Measurements from ENCODE around the gene SERBP1. TPM values are rescaled to one million over a fixed set of nuclear protein-coding genes. Genes with fewer than 3 reads are reported as not detected.

Gene SERBP1
- total and polyA plus RNA-seq, 2 of the 8 experiments (the other 6 are each of a cell fraction or from before 2014, with no cell fraction given) = 229 to 536 TPM

- Histone ChIP-seq H4K5ac (ENCODE audit: insufficient read length, low read depth, low read length) (no peak overlapping the region), H3K9me3 (ENCODE audit: insufficient read depth in 2 of 2, low read depth in 1 of 2, low read length in 1 of 2) (no peaks in the 10 kb centered on the region), H3K4me1 (replicated peaks in 1 of 4; ENCODE audit: control insufficient read depth in 3 of 4, insufficient read depth in 4 of 4, low read length in 3 of 4) (no peaks in the 10 kb centered on the region), H2BK20ac (ENCODE audit: low read length) (no peak overlapping the region), H2BK12ac (ENCODE audit: low read depth, low read length) (no peak overlapping the region), H3K23me2 (ENCODE audit: low read depth, low read length) (no peaks in the 10 kb centered on the region), H3K27me3 (replicated peaks in 1 of 4; ENCODE audit: control insufficient read depth in 3 of 4, extremely low read depth in 1 of 4, insufficient read depth in 3 of 4, low read length in 3 of 4) (no peaks in the 10 kb centered on the region), H4K91ac (replicated peaks; ENCODE audit: insufficient read length, low read length) (no peak overlapping the region), H3K14ac (ENCODE audit: insufficient read length) (no peak overlapping the region), H3K18ac (ENCODE audit: extremely low read depth, low read length) (no peak overlapping the region), H3K79me2 (ENCODE audit: control insufficient read depth in 1 of 2, insufficient read depth in 2 of 2, low read length in 2 of 2) (no peaks in the 10 kb centered on the region), H3K4ac (replicated peaks; ENCODE audit: insufficient read length, low read depth, low read length) (no peak overlapping the region), H2BK120ac (replicated peaks; ENCODE audit: low read depth, low read length) (no peak overlapping the region), H2BK15ac (ENCODE audit: low read length) (no peak overlapping the region), H3K27ac (ENCODE audit: low read depth, low read length) (no peak overlapping the region), H3K4me3 (ENCODE audit: extremely low read depth in 1 of 4, insufficient read depth in 2 of 4, low read depth in 3 of 4, low read length in 4 of 4) (no peak overlapping the region), H3K23ac (ENCODE audit: insufficient read length) (no peak overlapping the region), H3K79me1 (ENCODE audit: low read depth, low read length) (no peaks in the 10 kb centered on the region), H3K36me3 (ENCODE audit: control insufficient read depth in 2 of 4, insufficient read depth in 4 of 4, low read length in 3 of 4) (no peaks in the 10 kb centered on the region), H3K9ac (replicated peaks in 1 of 4; ENCODE audit: extremely low read depth in 1 of 4, low read depth in 3 of 4, low read length in 3 of 4) (no peak overlapping the region), H4K20me1 (replicated peaks in 1 of 2; ENCODE audit: control insufficient read depth in 1 of 2, insufficient read depth in 2 of 2, low read length in 2 of 2) (no peaks in the 10 kb centered on the region), H2AFZ (ENCODE audit: low read length) (no peak overlapping the region), H2AK5ac (ENCODE audit: low read depth, low read length) (no peak overlapping the region), H3K4me2 (ENCODE audit: insufficient read depth in 1 of 2, low read depth in 2 of 2, low read length in 2 of 2) (no peak overlapping the region), H3K56ac (replicated peaks; ENCODE audit: insufficient read length, low read depth, low read length) (no peak overlapping the region), H2BK5ac (ENCODE audit: low read depth, low read length) (no peak overlapping the region), H4K8ac (ENCODE audit: extremely low read depth, insufficient read depth, low read length) (no peak overlapping the region)
- FAIRE-seq (no peak), DNase-seq (ENCODE audit: low read depth in 1 of 2, low spot score in 2 of 2) (no peak)
- 89% methylated on average over 3 of the region's 3 CpGs; no CpG with 5 or more reads in 1 of the 2 experiments for WGBS, 2 experiments (ENCODE audit: extremely low coverage in 1 of 2, insufficient coverage in 1 of 2, insufficient read length in 1 of 2, insufficient replicate concordance in 2 of 2, low coverage in 1 of 2, low lambda C conversion rate in 2 of 2, missing lambda C conversion rate in 1 of 2)
- POLR2A ChIA-PET (ENCODE audit: partially characterized antibody) = interaction anchor here (1.2 to 6.6 kb wide), 2 partner anchors 11 to 15 kb away, joined by 5 to 37 read pairs; partner anchors contain the start of gene SERBP1
- CTCF ChIA-PET (ENCODE audit: partially characterized antibody) = interaction anchor here (1.1 to 2.5 kb wide), 8 partner anchors 8 to 207 kb away, joined by 3 to 9 read pairs (median 4); no protein-coding TSS in a partner anchor
- no peak for TF ChIP-seq ASH2L (IDR thresholded peaks at IDR 0.05; ENCODE audit: low read length)
- TF ChIP-seq SUZ12 (IDR thresholded peaks at IDR 0.05; ENCODE audit: low read length) = no peak
- TF ChIP-seq HDAC6 (IDR thresholded peaks at IDR 0.05; ENCODE audit: low read depth, low read length) = no peak
- TF ChIP-seq, protein P1, sequence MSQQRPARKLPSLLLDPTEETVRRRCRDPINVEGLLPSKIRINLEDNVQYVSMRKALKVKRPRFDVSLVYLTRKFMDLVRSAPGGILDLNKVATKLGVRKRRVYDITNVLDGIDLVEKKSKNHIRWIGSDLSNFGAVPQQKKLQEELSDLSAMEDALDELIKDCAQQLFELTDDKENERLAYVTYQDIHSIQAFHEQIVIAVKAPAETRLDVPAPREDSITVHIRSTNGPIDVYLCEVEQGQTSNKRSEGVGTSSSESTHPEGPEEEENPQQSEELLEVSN (IDR thresholded peaks at IDR 0.05) = no peak
- TF ChIP-seq KDM1A (IDR thresholded peaks at IDR 0.05; ENCODE audit: borderline replicate concordance, low read length) = no peak
- TF ChIP-seq POLR2A (IDR thresholded peaks at IDR 0.05; ENCODE audit: control extremely low read depth in 1 of 2, low read depth in 2 of 2, low read length in 2 of 2) = no peak
- TF ChIP-seq EP300 (IDR thresholded peaks at IDR 0.05; ENCODE audit: borderline replicate concordance in 1 of 2, low read depth in 2 of 2, low read length in 2 of 2) = no peak
- TF ChIP-seq TEAD4 (IDR thresholded peaks at IDR 0.05; ENCODE audit: low read depth, low read length) = no peak
- TF ChIP-seq CTCF (IDR thresholded peaks at IDR 0.05; ENCODE audit: control extremely low read depth in 1 of 3, insufficient read depth in 1 of 3, low read depth in 1 of 3, low read length in 3 of 3) = no peak
- no peak for TF ChIP-seq RBBP5 (IDR thresholded peaks at IDR 0.05; ENCODE audit: borderline replicate concordance, low read depth, low read length)
- no peak for TF ChIP-seq SRF (IDR thresholded peaks at IDR 0.05; ENCODE audit: low read depth, low read length)
- no peak for TF ChIP-seq SP2 (IDR thresholded peaks at IDR 0.05; ENCODE audit: low read length)
These were observed 10.1 kb upstream of the SERBP1 start for GRCh38 chr1:67440339-67440738.
